GM12875 (cell line): ENCODE measurements around the gene KRT78.

Source experiments
- H3K4me3 ChIP-seq: one replicate; pipeline ENCODE4 v1.5.1; 2011; ENCODE audit warnings: low read depth, low read length, control low read depth
- CTCF ChIP-seq: IDR thresholded peaks from 2 replicates; pipeline ENCODE4 v1.5.1; 2011; ENCODE audit warnings: low read depth, mild to moderate bottlenecking, control low read depth, inconsistent platforms, low read length, moderate library complexity, borderline replicate concordance; ENCODE audit not compliant: insufficient read depth

The KRT78 gene

GRCh38 chr12:52802442-52802841 is 46.4 kb downstream of the KRT78 start:
- no peak overlapping the region for H3K4me3 ChIP-seq
- TF ChIP-seq CTCF: no peak

- no peak for TF ChIP-seq CTCF
- no peak overlapping the region for H3K4me3 ChIP-seq
Measured at GRCh38 chr12:52801773-52802172, 47.0 kb downstream of the KRT78 start.

GRCh38 chr12:52800259-52800917 is 48.4 kb downstream of the KRT78 start:
- TF ChIP-seq CTCF: no peak

GRCh38 chr12:52799505-52800211 is 49.1 kb downstream of the KRT78 start:
- TF ChIP-seq CTCF: no peak
- H3K4me3 ChIP-seq: no peak overlapping the region

More at GRCh38 chr12:52800259-52800917, 48.4 kb downstream of the KRT78 start:
- H3K4me3 ChIP-seq: no peak overlapping the region

- no peak for TF ChIP-seq CTCF
- H3K4me3 ChIP-seq: no peak overlapping the region
Measured at GRCh38 chr12:52798671-52799504, 49.9 kb downstream of the KRT78 start.

- H3K4me3 ChIP-seq: no peak overlapping the region
- TF ChIP-seq CTCF: no peak
Measured at GRCh38 chr12:52798003-52798670, 50.7 kb downstream of the KRT78 start.
